Activated T-cell treated with anti-CD3 and anti-CD28 coated beads, Interleukin-2, amount 50 U/mL, for 72 hours (primary cell): Measurements from ENCODE around the gene TRIM41. TPM values are rescaled to one million over a fixed set of nuclear protein-coding genes. Genes with fewer than 3 reads are reported as not detected.

Source experiments
- ATAC-seq, 2 donors: fragments of 150-1000 bp; cut with Tn5 transposase; replicated peaks in 1 of 2; 2 replicates each; pipeline ENCODE4 v1.10.0; 2021; ENCODE audit warnings: moderate library complexity in 2 of 2, mild to moderate bottlenecking in 1 of 2
- DNase-seq, 2 donors: peaks; one replicate each; pipeline ENCODE4 v3.0.0; 2021 to 2022; ENCODE audit warnings: mixed read lengths in 1 of 2
- H3K27ac Mint-ChIP-seq: one replicate; pipeline ENCODE4 v1.8.0; 2022; ENCODE audit warnings: mild to moderate bottlenecking, moderate library complexity, mixed read lengths
- H3K27me3 Mint-ChIP-seq: one replicate; pipeline ENCODE4 v1.8.0; 2022; ENCODE audit warnings: low read depth, mixed read lengths
- H3K36me3 Mint-ChIP-seq, 2 donors: one replicate each; pipeline ENCODE4 v1.8.0; 2022; ENCODE audit warnings: mixed read lengths in 2 of 2, mild to moderate bottlenecking in 1 of 2; ENCODE audit not compliant: insufficient read depth in 2 of 2
- H3K4me1 Mint-ChIP-seq: one replicate; pipeline ENCODE4 v1.8.0; 2022; ENCODE audit warnings: low read depth, mixed read lengths
- H3K4me3 Mint-ChIP-seq, 2 donors: one replicate each; pipeline ENCODE4 v1.8.0; 2022; ENCODE audit warnings: mild to moderate bottlenecking in 2 of 2, mixed read lengths in 2 of 2, moderate library complexity in 2 of 2
- H3K9me3 Mint-ChIP-seq, 2 donors: one replicate each; pipeline ENCODE4 v1.8.0; 2022; ENCODE audit warnings: mixed read lengths in 2 of 2
- total RNA-seq, 2 donors: library from RNA; stranded (reverse); gene quantifications; one replicate each; pipeline ENCODE4 v1.2.3, GENCODE V29; 2022

Gene TRIM41
- total RNA-seq, 2 donors from 2014 or later: 42.1 to 52.1 TPM

GRCh38 chr5:181188700-181189362 lies 34.2 kb upstream of the TRIM41 start:
- Mint-ChIP-seq H3K27me3 (no peaks in the 10 kb centered on the region), H3K4me1 (peaks cover 61% of the 10 kb centered on the region), H3K36me3 (peaks cover 2 to 10% of the 10 kb centered on the region in 2 donors), H3K27ac (peak overlapping the region; percentile 100), H3K4me3 (peak overlapping the region; percentile 98 to 100), H3K9me3 (no peaks in the 10 kb centered on the region)
- ATAC-seq: peak; percentile 4 to 9
- peak; percentile 79 to 86 for DNase-seq

- peaks cover 56% of the 10 kb centered on the region for H3K4me1 Mint-ChIP-seq
- ATAC-seq: peak; percentile 28 to 31
These were observed 33.6 kb upstream of the TRIM41 start for GRCh38 chr5:181189363-181189961.

GRCh38 chr5:181189962-181190710 lies 32.9 kb upstream of the TRIM41 start:
- DNase-seq (peak; percentile 43 to 52), ATAC-seq (peak in 1 of 2 donors; percentile 2)
- Mint-ChIP-seq H3K4me3 (peak overlapping the region; percentile 98 to 100), H3K4me1 (peaks cover 51% of the 10 kb centered on the region), H3K27ac (peak overlapping the region; percentile 100), H3K9me3 (no peaks in the 10 kb centered on the region), H3K27me3 (no peaks in the 10 kb centered on the region), H3K36me3 (peaks cover 2 to 10% of the 10 kb centered on the region in 2 donors)

More at GRCh38 chr5:181189363-181189961, 33.6 kb upstream of the TRIM41 start:
- H3K9me3 Mint-ChIP-seq: no peaks in the 10 kb centered on the region
- H3K27ac Mint-ChIP-seq: peak overlapping the region; percentile 100
- DNase-seq: peak; percentile 69 to 79
- peak overlapping the region; percentile 98 to 100 for H3K4me3 Mint-ChIP-seq
- peaks cover 2 to 10% of the 10 kb centered on the region in 2 donors for H3K36me3 Mint-ChIP-seq
- H3K27me3 Mint-ChIP-seq: no peaks in the 10 kb centered on the region

- H3K27me3 Mint-ChIP-seq: no peaks in the 10 kb centered on the region
- peak; percentile 12 to 18 for ATAC-seq
- H3K36me3 Mint-ChIP-seq: peaks cover 2 to 10% of the 10 kb centered on the region in 2 donors
- peaks cover 51% of the 10 kb centered on the region for H3K4me1 Mint-ChIP-seq
- peak overlapping the region; percentile 99 for H3K27ac Mint-ChIP-seq
- no peaks in the 10 kb centered on the region for H3K9me3 Mint-ChIP-seq
- DNase-seq: peak; percentile 58 to 68
- peak overlapping the region; percentile 98 to 100 for H3K4me3 Mint-ChIP-seq
These were observed 32.2 kb upstream of the TRIM41 start for GRCh38 chr5:181190711-181191525.

- H3K4me1 Mint-ChIP-seq: peaks cover 51% of the 10 kb centered on the region
- no peaks in the 10 kb centered on the region for H3K27me3 Mint-ChIP-seq
- H3K4me3 Mint-ChIP-seq: peak overlapping the region; percentile 98 to 100
- DNase-seq (peak; percentile 96), ATAC-seq (peak; percentile 65 to 70)
- H3K9me3 Mint-ChIP-seq: no peaks in the 10 kb centered on the region
- H3K36me3 Mint-ChIP-seq: peaks cover 2 to 10% of the 10 kb centered on the region in 2 donors
- peak overlapping the region; percentile 99 for H3K27ac Mint-ChIP-seq
These were observed 31.4 kb upstream of the TRIM41 start for GRCh38 chr5:181191526-181192336.

GRCh38 chr5:181192337-181193046 lies 30.6 kb upstream of the TRIM41 start:
- Mint-ChIP-seq H3K9me3 (no peaks in the 10 kb centered on the region), H3K4me3 (peak overlapping the region; percentile 98 to 100), H3K27me3 (no peaks in the 10 kb centered on the region), H3K27ac (peak overlapping the region; percentile 99), H3K4me1 (peaks cover 44% of the 10 kb centered on the region), H3K36me3 (peaks cover 2 to 10% of the 10 kb centered on the region in 2 donors)
- DNase-seq: no peak
- no peak for ATAC-seq

- Mint-ChIP-seq H3K27ac (no peak overlapping the region), H3K36me3 (peaks cover 2 to 7% of the 10 kb centered on the region in 2 donors)
These were observed 29.4 kb upstream of the TRIM41 start for GRCh38 chr5:181193656-181194055.

GRCh38 chr5:181194489-181195248 lies 28.4 kb upstream of the TRIM41 start:
- ATAC-seq (no peak), DNase-seq (no peak)
- H3K27me3 Mint-ChIP-seq: no peaks in the 10 kb centered on the region
- no peaks in the 10 kb centered on the region for H3K9me3 Mint-ChIP-seq
- no peak overlapping the region for H3K27ac Mint-ChIP-seq
- H3K36me3 Mint-ChIP-seq: peaks cover 0 to 5% of the 10 kb centered on the region in 2 donors
- peaks cover 29% of the 10 kb centered on the region for H3K4me1 Mint-ChIP-seq
- H3K4me3 Mint-ChIP-seq: no peak overlapping the region

More at GRCh38 chr5:181193656-181194055, 29.4 kb upstream of the TRIM41 start:
- DNase-seq: no peak
- no peak for ATAC-seq
- Mint-ChIP-seq H3K27me3 (no peaks in the 10 kb centered on the region), H3K9me3 (no peaks in the 10 kb centered on the region), H3K4me3 (no peak overlapping the region), H3K4me1 (peaks cover 32% of the 10 kb centered on the region)

- ATAC-seq (no peak), DNase-seq (no peak)
- H3K36me3 Mint-ChIP-seq: peaks cover 0 to 5% of the 10 kb centered on the region in 2 donors
- no peak overlapping the region for H3K4me3 Mint-ChIP-seq
- H3K4me1 Mint-ChIP-seq: peaks cover 29% of the 10 kb centered on the region
- no peaks in the 10 kb centered on the region for H3K9me3 Mint-ChIP-seq
- H3K27me3 Mint-ChIP-seq: no peaks in the 10 kb centered on the region
- no peak overlapping the region for H3K27ac Mint-ChIP-seq
These were observed 27.8 kb upstream of the TRIM41 start for GRCh38 chr5:181195249-181195761.

- H3K27ac Mint-ChIP-seq: no peak overlapping the region
- ATAC-seq (no peak), DNase-seq (no peak)
- H3K27me3 Mint-ChIP-seq: peaks cover 7% of the 10 kb centered on the region
- H3K9me3 Mint-ChIP-seq: no peaks in the 10 kb centered on the region
- no peak overlapping the region for H3K4me3 Mint-ChIP-seq
- H3K36me3 Mint-ChIP-seq: no peaks in the 10 kb centered on the region
- H3K4me1 Mint-ChIP-seq: peaks cover 15% of the 10 kb centered on the region
These were observed 25.6 kb upstream of the TRIM41 start for GRCh38 chr5:181197326-181197951.
